CD4-positive, alpha-beta T cell treated with Interleukin-15 for 1 hour (primary cell): ENCODE results near the gene TRABD2A.
A peak's percentile ranks its signal among the peaks of the same experiment; 100 is the strongest.
"Not testable (repeated sequence)": the region's sequence is repeated elsewhere in the genome, so short reads cannot be mapped to it uniquely, and the experiment has no call there.

Source experiments
- DNase-seq: peaks from one replicate; pipeline ENCODE4 v3.0.0-alpha.2; 2020

TRABD2A gene

GRCh38 chr2:84811839-84812431, 68.9 kb downstream of the TRABD2A start:
- DNase-seq, result no peak

GRCh38 chr2:84808279-84808678, 72.6 kb downstream of the TRABD2A start:
- DNase-seq, result no peak

GRCh38 chr2:84807063-84807485, 73.8 kb downstream of the TRABD2A start:
- DNase-seq, result no peak

GRCh38 chr2:84805250-84805958, 75.5 kb downstream of the TRABD2A start:
- no peak for DNase-seq

- no peak for DNase-seq
Measured at GRCh38 chr2:84801811-84802210, 79.1 kb downstream of the TRABD2A start.

GRCh38 chr2:84800194-84800805, 80.6 kb downstream of the TRABD2A start:
- DNase-seq, result no peak

GRCh38 chr2:84799772-84800171, 81.1 kb downstream of the TRABD2A start:
- no peak for DNase-seq

- DNase-seq, result no peak
Measured at GRCh38 chr2:84797271-84797670, 83.6 kb downstream of the TRABD2A start.

- DNase-seq, result no peak
Measured at GRCh38 chr2:84796798-84797197, 84.1 kb downstream of the TRABD2A start.

- DNase-seq, result no peak
Measured at GRCh38 chr2:84793641-84794040, 87.2 kb downstream of the TRABD2A start.

- DNase-seq, result no peak
Measured at GRCh38 chr2:84792856-84793522, 87.9 kb downstream of the TRABD2A start.

- no peak for DNase-seq
Measured at GRCh38 chr2:84788498-84788897, 92.4 kb downstream of the TRABD2A start.

GRCh38 chr2:84788027-84788426, 92.9 kb downstream of the TRABD2A start:
- no peak for DNase-seq

- DNase-seq, result no peak
Measured at GRCh38 chr2:84786601-84787000, 94.3 kb downstream of the TRABD2A start.

GRCh38 chr2:84785950-84786349, 94.9 kb downstream of the TRABD2A start:
- no peak for DNase-seq

- peak; percentile 49 for DNase-seq
Measured at GRCh38 chr2:84782717-84783442, 98.0 kb downstream of the TRABD2A start.

- DNase-seq, result peak; percentile 56
Measured at GRCh38 chr2:84781942-84782716, 98.8 kb downstream of the TRABD2A start.

GRCh38 chr2:84779781-84780180, 101.1 kb downstream of the TRABD2A start:
- no peak for DNase-seq

GRCh38 chr2:84778911-84779690, 101.8 kb downstream of the TRABD2A start:
- DNase-seq, result no peak

GRCh38 chr2:84776011-84776410, 104.9 kb downstream of the TRABD2A start:
- no peak for DNase-seq

- not testable (repeated sequence) for DNase-seq
Measured at GRCh38 chr2:84773562-84773961, 107.3 kb downstream of the TRABD2A start.
